GM23338 (cell line): ENCODE data around the gene CRBN. TPM values are rescaled to one million over a fixed set of nuclear protein-coding genes. Genes with fewer than 3 reads are reported as not detected.

ENCODE experiments used
- ATAC-seq: fragments of 200-7000 bp; cut with Tn5 transposase; 3 replicates; pipeline ENCODE4 v1.9.1; 2020
- DNase-seq: peaks from one replicate; pipeline ENCODE4 v3.0.0-alpha.2; 2015; ENCODE audit warnings: low spot score
- H2AFZ ChIP-seq: fragments of 200-600 bp; sonication (generic); 2 replicates; pipeline ENCODE4 v1.8.0; 2016; ENCODE audit warnings: antibody characterized with exemption, mild to moderate bottlenecking, moderate library complexity
- H3F3A ChIP-seq: fragments of 200-600 bp; sonication (generic); replicated peaks from 2 replicates; pipeline ENCODE4 v1.8.0; 2017; ENCODE audit warnings: antibody characterized with exemption, mixed run types, low read depth
- H3K27ac ChIP-seq: fragments of 200-600 bp; sonication (generic); 2 replicates; pipeline ENCODE4 v1.6.1; 2016; ENCODE audit warnings: low read depth
- H3K27me3 ChIP-seq: fragments of 200-600 bp; sonication (generic); 2 replicates; pipeline ENCODE4 v1.8.0; 2016; ENCODE audit warnings: mild to moderate bottlenecking, mixed run types, moderate library complexity; ENCODE audit not compliant: insufficient read depth
- H3K36me3 ChIP-seq: fragments of 200-600 bp; sonication (generic); 2 replicates; pipeline ENCODE4 v1.8.0; 2016; ENCODE audit warnings: mild to moderate bottlenecking; ENCODE audit not compliant: insufficient read depth
- H3K4me1 ChIP-seq: fragments of 200-600 bp; sonication (generic); 2 replicates; pipeline ENCODE4 v1.8.0; 2016; ENCODE audit warnings: mild to moderate bottlenecking, moderate library complexity; ENCODE audit not compliant: insufficient read depth
- H3K4me2 ChIP-seq: fragments of 200-600 bp; sonication (generic); 2 replicates; pipeline ENCODE4 v1.7.1; 2017; ENCODE audit warnings: mixed run types
- H3K4me3 ChIP-seq: fragments of 200-600 bp; sonication (generic); 2 replicates; pipeline ENCODE4 v1.6.1; 2016; ENCODE audit warnings: mixed run types
- H3K79me2 ChIP-seq: fragments of 200-600 bp; sonication (generic); replicated peaks from 2 replicates; pipeline ENCODE4 v1.8.0; 2017; ENCODE audit warnings: mild to moderate bottlenecking; ENCODE audit not compliant: insufficient read depth
- H3K9me2 ChIP-seq: fragments of 200-600 bp; sonication (generic); 2 replicates; pipeline ENCODE4 v1.8.0; 2017; ENCODE audit not compliant: insufficient read depth
- H4K20me1 ChIP-seq: fragments of 200-600 bp; sonication (generic); replicated peaks from 2 replicates; pipeline ENCODE4 v1.8.0; 2017; ENCODE audit warnings: mild to moderate bottlenecking; ENCODE audit not compliant: insufficient read depth
- H3K27ac Mint-ChIP-seq: 2 replicates; pipeline ENCODE4 v1.8.0; 2020; ENCODE audit warnings: inconsistent platforms, mild to moderate bottlenecking, moderate library complexity, mixed read lengths
- H3K27me3 Mint-ChIP-seq: 3 replicates; pipeline ENCODE4 v1.8.0; 2022; ENCODE audit warnings: low read depth, mild to moderate bottlenecking, moderate library complexity, mixed read lengths, inconsistent platforms; ENCODE audit not compliant: insufficient read depth, poor library complexity
- H3K36me3 Mint-ChIP-seq: 3 replicates; pipeline ENCODE4 v1.8.0; 2021; ENCODE audit warnings: low read depth, mild to moderate bottlenecking, inconsistent platforms, moderate library complexity, mixed read lengths
- H3K4me1 Mint-ChIP-seq: 3 replicates; pipeline ENCODE4 v1.8.0; 2020; ENCODE audit warnings: mild to moderate bottlenecking, inconsistent platforms, mixed read lengths
- H3K4me3 Mint-ChIP-seq: 3 replicates; pipeline ENCODE4 v1.8.0; 2021; ENCODE audit warnings: moderate library complexity, mild to moderate bottlenecking, inconsistent platforms, mixed read lengths
- H3K9me3 Mint-ChIP-seq: 3 replicates; pipeline ENCODE4 v1.8.0; 2020; ENCODE audit warnings: moderate library complexity, mild to moderate bottlenecking, inconsistent platforms, mixed read lengths
- CTCF ChIP-seq, 2 experiments: fragments of 200-600 bp in 1 of 2; sonication (generic) in 1 of 2; conservative IDR thresholded peaks; 2 replicates each; pipeline versions ENCODE4 v1.5.1 to v1.6.1; 2016 to 2017; ENCODE audit warnings: antibody characterized with exemption in 2 of 2, low read depth in 2 of 2, mild to moderate bottlenecking in 2 of 2, moderate library complexity in 1 of 2
- POLR2AphosphoS5 ChIP-seq: IDR thresholded peaks from 2 replicates; pipeline ENCODE4 v1.6.1; 2016; ENCODE audit warnings: antibody characterized with exemption, low read depth
- polyA plus RNA-seq: library from polyadenylated mRNA; unstranded; fragments of >200 nt; fragmentation: Nextera tagmentation; extraction: Ambion mirVana; gene quantifications from 2 replicates; pipeline ENCODE4 v1.2.1, GENCODE V29; 2016
- small RNA-seq: library from RNA; depleted of rRNA; stranded (forward); fragments of <200 nt; gene quantifications from one replicate; pipeline ENCODE3, GENCODE V24; 2014; ENCODE audit warnings: low replicate concordance
- total RNA-seq: library from RNA; depleted of rRNA; stranded (reverse); fragments of >200 nt; shearing (Covaris generic); gene quantifications from 2 replicates; pipeline ENCODE4 v1.2.3, GENCODE V29; 2014; rRNA removed

The CRBN gene
- total and polyA plus RNA-seq, 2 experiments from 2014 or later, result 33.6 to 41.7 TPM

GRCh38 chr3:3101660-3102458 lies 77.6 kb downstream of the CRBN start:
- 0 out of 2 replicates have a peak, but pooled peaks cover 10% of the 10 kb centered on the region for H3K9me2 ChIP-seq
- no peaks in the 10 kb centered on the region for H3F3A ChIP-seq
- H3K36me3 Mint-ChIP-seq, result peaks cover 22% of the 10 kb centered on the region
- H3K4me1 ChIP-seq, result no peaks in the 10 kb centered on the region
- no peak overlapping the region for H3K4me3 Mint-ChIP-seq
- H3K27me3 ChIP-seq, result no peaks in the 10 kb centered on the region
- H3K27ac ChIP-seq, result no peak overlapping the region
- no peak overlapping the region for H3K27ac Mint-ChIP-seq
- no peak overlapping the region for H3K4me2 ChIP-seq
- H3K79me2 ChIP-seq, result no peaks in the 10 kb centered on the region
- ATAC-seq, result no peak
- H3K9me3 Mint-ChIP-seq, result peaks cover 92% of the 10 kb centered on the region
- no peaks in the 10 kb centered on the region for H3K27me3 Mint-ChIP-seq
- no peaks in the 10 kb centered on the region for H3K4me1 Mint-ChIP-seq
- no peaks in the 10 kb centered on the region for H4K20me1 ChIP-seq
- no peak for DNase-seq
- TF ChIP-seq CTCF (conservative IDR thresholded peaks at IDR 0.05; ENCODE audit: low read depth in 2 of 2), result no peak
- TF ChIP-seq POLR2AphosphoS5, result no peak
- H3K4me3 ChIP-seq, result no peak overlapping the region
- H2AFZ ChIP-seq, result no peak overlapping the region
- H3K36me3 ChIP-seq, result no peaks in the 10 kb centered on the region

Small RNA genes within 50 kb of the gene (small RNA-seq; reads per million reads assigned to genes)
- gene RF00416, result not detected

Other genes with a start within 250 kb of the CRBN start
- 0.31 TPM in 1 of 2 replicates, not detected in the other for gene IL5RA, start 69.3 kb downstream of the CRBN start, total RNA-seq
- not detected in 2 replicates for gene IL5RA, start 69.3 kb downstream of the CRBN start, polyA plus RNA-seq
- gene TRNT1, start 52.8 kb downstream of the CRBN start, total RNA-seq, result 33.9 and 42.8 TPM in 2 replicates
- gene TRNT1, start 52.8 kb downstream of the CRBN start, polyA plus RNA-seq, result 25.2 and 36.4 TPM in 2 replicates